NCI-H2196 treated with DMSO at 0.1 percent for 48 hours (cell line): ENCODE data around the gene LIMCH1.
A peak's percentile ranks its signal among the peaks of the same experiment; 100 is the strongest.
"Not testable (repeated sequence)": the region's sequence is repeated elsewhere in the genome, so short reads cannot be mapped to it uniquely, and the experiment has no call there.

Experiments
- DNase-seq: peaks from one replicate; lab custom pipeline; 2025; ENCODE audit not compliant: unreplicated experiment; lab: John Stamatoyannopoulos, UW

The LIMCH1 gene

GRCh38 chr4:41642746-41643145, 104.8 kb downstream of the LIMCH1 start:
- DNase-seq, result not testable (repeated sequence)

DNA sequence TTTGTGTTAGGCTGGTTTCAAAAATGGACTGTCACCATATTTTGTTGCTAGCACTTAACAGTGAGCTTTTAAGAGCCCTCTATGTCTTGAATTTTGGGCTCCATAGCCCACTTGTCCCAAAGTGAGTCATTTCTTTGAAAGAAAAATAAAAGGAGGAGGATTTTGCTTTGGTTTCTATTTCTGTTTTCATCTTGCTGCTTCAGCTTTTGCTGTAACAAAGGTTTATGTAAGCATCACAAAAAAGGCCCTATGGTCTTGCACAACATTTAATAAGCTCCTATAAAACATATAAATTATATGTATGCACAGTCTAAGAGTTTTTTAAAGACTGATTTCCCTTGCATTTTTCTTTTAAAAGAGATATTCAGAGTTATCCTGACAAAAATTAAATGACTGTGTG, 105.4 kb downstream of the LIMCH1 start:
- DNase-seq, result no peak

DNA sequence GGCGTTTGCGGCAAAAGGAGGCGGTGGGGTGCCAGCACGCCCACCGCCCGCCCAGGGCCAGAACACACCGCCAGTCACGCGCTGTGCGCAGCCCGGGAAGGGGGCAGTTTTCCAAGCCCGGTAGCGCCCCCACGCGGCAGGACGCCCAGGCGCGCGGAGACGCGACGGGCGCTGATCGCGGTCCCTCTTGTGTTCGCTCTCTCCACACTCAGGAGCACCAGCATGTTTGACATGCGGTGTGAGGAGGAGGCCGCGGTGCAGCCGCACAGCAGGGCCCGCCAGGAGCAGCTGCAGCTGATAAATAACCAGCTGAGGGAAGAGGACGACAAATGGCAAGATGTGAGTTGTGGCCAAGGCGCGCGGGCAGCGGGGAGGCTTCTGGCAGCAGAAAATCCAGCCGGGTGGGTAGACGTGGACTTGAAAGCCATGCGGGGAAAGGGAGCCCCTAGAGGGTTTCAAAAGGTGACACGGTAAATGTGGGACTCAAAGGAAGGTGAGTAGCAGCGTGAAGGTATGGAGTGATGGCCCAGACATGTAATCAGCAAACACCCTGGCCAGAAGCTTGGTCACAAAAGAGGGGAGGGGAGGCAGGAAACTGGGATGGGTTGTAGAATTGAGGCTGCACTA, 106.4 kb downstream of the LIMCH1 start:
- no peak for DNase-seq

GRCh38 chr4:41644915-41645295, 106.9 kb downstream of the LIMCH1 start:
- no peak for DNase-seq

DNA sequence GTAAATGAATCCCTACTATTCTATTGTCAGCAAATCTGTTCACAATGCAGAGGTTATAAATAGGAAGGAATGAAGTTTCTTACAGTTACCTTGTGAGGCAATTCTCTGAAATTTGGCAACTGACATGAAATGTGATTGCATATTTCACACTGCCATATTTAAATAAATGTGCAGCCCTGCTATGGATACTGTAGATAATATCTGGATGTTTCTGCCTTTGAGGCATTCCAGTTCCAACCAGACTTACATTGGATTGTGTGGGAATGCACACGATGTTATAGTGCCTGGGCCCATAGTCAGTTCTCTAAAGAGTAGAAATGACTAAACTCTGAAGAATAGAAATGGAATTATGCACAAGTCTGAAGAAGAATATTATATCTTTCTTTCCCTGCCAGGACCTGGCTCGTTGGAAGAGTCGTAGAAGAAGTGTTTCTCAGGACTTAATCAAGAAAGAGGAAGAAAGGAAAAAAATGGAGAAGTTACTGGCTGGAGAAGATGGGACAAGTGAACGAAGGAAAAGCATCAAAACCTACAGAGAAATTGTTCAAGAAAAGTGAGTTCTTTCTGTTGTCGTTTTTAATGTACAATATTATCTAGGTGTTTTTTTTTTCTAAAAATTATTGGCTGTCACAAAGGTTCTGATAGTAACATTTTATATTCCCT, 107.9 kb downstream of the LIMCH1 start:
- DNase-seq, result no peak

- no peak for DNase-seq
Measured at GRCh38 chr4:41646862-41647261, 108.9 kb downstream of the LIMCH1 start.

- no peak for DNase-seq
Measured at GRCh38 chr4:41647383-41647782, 109.4 kb downstream of the LIMCH1 start.

- DNase-seq, result not testable (repeated sequence)
Measured at GRCh38 chr4:41651150-41651549, 113.2 kb downstream of the LIMCH1 start.

GRCh38 chr4:41652971-41653370, 115.0 kb downstream of the LIMCH1 start:
- DNase-seq, result no peak

GRCh38 chr4:41653523-41653922, 115.6 kb downstream of the LIMCH1 start:
- DNase-seq, result no peak

DNA sequence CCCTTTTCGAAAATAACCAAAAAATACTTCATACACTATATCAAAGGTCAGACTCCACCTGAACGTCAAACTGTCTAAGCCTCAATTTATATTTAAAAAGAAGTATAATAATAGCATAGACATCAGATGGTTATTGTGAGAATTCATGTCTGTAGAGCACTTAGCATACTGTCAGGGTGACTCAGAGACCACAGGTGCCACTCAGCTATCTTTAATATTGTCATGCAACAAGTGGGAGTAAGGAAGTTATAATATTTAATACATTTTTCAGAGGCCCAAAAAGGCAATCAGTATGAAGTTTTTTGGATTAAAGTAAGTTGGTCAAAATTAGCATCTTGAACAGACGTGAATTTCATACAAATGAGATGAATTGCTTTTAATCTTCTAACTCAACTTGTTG, 117.2 kb downstream of the LIMCH1 start:
- no peak for DNase-seq

GRCh38 chr4:41656106-41656505, 118.1 kb downstream of the LIMCH1 start:
- DNase-seq, result no peak

DNA sequence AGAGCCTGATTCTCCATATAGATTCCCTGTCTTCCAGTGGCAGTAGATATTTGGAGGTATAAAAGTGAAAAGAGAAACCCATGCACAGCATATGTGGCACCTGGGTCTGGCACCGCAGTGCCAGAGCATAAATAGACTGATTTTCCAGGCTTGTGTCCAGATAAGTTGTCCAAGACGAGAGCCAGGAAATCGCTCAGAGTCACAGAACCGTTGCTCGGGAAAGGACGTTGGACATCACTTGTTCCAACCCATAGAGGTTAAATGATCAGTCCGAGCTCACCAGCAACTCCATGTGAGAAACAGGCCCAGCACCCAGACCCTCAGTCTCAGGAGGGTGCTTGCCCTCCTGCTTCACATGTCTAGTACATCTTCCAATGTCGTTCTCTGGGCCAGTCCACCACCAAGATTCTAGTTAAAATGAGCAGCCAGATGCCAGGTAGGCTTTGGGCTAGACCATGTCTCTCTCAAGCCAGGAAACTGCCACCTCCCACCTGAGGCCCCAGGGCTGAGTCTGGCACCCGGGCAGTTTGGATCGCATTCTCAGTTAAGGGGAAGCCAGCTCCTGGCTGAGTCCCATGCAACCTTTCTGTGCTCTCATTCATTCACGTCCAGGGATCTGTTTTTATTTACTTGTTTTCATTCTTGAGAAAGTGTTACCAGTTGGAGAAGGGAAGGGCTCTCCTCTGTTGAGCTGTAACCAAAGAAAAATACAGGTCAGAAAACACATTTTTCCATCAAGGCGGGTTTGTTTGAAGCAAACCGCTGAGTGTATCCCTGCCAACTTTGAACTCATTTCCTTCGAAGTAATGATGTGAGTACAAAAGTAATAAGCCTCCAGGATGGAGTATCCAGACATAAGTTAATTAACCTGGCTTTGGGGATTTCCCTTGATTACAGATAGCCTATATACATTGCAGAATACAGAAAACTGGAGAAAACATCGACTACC, 118.9 kb downstream of the LIMCH1 start:
- no peak for DNase-seq

- DNase-seq, result no peak
Measured at GRCh38 chr4:41657561-41657960, 119.6 kb downstream of the LIMCH1 start.

- no peak for DNase-seq
Measured at GRCh38 chr4:41658163-41658562, 120.2 kb downstream of the LIMCH1 start.

DNA sequence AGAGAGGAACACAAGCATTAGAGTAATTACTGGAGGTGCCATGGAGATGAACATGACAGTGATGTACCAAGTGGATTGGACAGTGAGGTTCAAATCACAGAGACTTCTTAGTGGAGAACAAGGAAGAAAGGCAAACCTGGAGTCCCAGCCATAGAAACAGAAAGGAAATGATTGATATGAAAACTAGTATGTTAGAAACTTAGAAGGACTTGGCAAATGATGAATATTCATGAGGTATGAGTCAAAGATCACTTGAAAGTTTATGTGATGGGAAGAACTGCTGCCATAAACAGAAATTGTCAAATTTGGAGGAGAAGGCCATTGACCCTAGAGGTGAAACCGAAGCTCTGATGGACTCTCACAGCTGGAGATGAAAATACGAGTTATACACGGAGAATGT, 122.4 kb downstream of the LIMCH1 start:
- DNase-seq, result no peak

DNA sequence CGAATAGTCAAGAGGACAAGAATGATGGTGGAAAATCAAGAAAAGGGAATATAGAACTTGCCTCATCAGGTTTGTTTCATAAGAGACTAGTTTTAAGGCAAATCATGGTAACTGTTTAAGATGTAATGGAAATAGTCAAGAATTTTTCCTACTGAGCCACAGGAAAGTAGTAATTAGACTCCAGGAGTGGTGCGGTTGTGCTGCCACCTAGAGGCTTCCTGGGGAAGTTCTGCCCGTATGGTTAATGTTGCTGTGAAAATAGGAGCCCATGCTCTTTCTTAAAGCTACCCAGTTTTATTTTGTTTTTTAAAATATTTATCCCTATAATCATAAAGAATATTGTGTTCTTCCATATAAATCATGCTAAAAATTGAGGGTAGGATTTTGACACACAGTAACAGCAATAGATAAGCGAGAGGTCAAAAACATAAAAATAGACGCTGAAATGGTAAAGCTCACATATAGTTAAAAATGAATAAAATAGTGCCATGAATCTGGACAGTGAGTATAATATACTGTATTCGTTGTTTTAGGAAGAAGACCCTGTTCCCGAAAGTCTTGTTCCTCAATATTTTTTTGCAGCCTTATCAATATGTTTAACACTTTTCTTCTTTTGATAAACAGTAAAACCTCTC, 123.6 kb downstream of the LIMCH1 start:
- peak; percentile 45 for DNase-seq

GRCh38 chr4:41665636-41666207, 127.8 kb downstream of the LIMCH1 start:
- DNase-seq, result no peak

GRCh38 chr4:41668024-41668423, 130.1 kb downstream of the LIMCH1 start:
- no peak for DNase-seq

- no peak for DNase-seq
Measured at GRCh38 chr4:41670530-41670929, 132.6 kb downstream of the LIMCH1 start.

DNA sequence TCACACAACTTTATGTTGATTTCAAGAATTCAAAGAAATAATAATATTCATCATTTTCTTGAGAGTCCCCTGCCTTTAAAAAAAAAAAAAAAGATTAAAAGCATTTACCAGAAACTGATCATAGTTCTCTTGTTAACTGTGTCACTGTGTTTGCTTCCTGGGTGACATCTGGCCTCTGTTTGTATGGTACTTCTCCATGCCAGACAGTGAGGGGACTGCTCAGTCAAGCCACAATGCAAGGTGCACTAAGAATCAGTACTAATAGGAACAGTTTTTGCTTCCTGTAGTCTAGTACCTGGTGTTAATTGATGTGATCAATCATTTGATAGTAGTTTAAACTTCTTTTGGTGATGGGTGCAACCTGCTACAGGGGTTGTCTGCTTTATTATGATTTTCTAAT, 133.0 kb downstream of the LIMCH1 start:
- DNase-seq, result no peak
